HG02938 (cell line): ENCODE measurements around the gene GCHFR.

Source experiments
- ATAC-seq: cut with Tn5 transposase; IDR thresholded peaks from one replicate; pipeline ENCODE4 v1.9.1; 2021; ENCODE audit warnings: mild to moderate bottlenecking, moderate library complexity; ENCODE audit not compliant: unreplicated experiment

GCHFR gene

DNA sequence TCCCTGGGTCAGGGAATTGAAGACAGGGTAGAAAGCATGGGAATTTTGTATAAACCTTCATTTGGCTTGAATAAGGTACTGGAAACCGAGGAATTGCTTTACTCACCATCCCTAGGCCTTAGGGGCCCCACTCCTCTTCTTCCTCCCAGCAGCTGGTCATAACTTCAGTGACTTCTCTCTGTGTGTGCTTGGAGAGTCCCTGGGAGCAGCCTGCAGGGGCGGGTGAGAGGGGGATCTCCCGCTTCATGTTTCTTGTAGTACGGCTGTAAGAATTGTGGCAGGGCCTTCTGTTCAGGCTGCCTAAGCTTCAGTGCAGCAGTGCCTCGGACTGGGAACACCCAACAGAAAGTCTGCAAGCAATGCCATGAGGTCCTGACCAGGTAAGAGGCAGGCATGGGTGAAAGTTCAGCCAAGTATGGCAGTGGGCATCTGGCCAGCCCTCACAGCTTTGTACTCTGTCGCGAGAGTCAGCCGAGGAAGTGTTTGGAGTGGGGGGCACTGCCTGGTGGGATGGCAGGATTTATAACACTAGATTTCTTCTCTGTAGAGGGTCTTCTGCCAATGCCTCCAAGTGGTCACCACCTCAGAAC lies 45.1 kb downstream of the GCHFR start:
- no peak for ATAC-seq

DNA sequence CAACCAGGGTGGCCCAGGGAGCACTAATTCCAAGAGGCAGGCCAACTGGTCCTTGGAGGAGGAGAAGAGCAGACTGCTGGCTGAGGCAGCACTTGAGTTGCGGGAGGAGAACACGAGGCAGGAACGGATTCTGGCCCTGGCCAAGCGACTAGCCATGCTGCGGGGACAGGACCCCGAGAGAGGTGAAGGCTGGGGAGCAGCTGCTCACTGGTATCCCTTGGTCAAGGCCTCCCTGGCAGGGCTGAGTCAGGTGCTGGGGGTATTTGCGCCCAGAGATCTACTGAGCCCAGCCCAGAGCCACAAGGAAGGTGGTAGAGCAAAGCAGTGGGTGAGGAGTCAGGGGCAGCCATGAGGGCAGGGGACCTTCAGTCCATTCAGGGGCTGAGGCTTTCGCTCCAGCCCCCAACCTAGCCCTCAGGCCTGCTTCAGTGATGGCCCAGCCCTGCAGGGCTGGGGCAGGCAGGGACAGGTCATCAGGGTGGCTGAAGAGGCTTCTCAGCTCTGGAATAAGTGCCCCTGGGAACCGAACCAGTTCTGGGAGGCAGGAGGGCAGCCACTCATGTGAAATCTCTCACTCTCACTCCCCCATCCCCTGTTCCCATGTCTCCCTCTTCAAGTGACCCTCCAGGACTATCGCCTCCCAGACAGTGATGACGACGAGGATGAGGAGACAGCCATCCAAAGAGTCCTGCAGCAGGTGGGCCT lies 49.0 kb downstream of the GCHFR start:
- ATAC-seq, result no peak

DNA sequence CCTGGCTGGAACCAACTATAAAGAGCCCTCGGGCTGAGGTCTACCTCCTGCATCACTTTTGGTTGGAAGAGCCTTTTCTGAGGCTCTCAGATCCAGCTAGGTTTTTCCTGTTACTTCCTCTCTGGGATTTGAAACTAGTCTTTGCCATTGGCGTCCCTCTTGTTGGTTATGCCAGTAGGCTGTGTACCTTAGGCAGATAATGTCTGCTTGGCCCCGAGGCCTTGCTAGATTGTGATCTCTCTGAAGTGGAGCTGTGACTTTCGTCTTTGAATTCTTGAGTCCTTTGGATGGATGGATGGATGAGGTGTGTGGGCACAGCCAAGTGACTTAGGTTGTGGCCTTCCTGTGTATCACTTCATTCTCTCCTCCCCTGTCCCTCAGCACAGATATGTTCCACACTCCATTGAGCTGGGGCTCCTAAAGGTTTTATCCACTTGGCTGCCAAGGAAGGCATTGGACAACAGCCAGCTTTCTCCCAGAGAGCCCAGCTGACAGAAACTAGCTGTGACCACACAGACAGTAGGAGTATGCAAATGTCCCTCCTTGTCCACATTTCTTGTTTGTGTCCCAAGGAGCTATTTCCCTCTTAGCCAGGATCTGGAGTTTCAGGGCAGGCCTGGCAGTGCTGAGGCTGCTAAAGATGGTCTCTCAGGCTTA lies 51.3 kb downstream of the GCHFR start:
- no peak for ATAC-seq
